HepG2 (cell line): ENCODE data around the gene RNPEPL1. TPM values are rescaled to one million over a fixed set of nuclear protein-coding genes. Genes with fewer than 3 reads are reported as not detected.

ENCODE experiments used
- MED1 ChIP-seq: sonication (generic); formaldehyde crosslinking; IDR thresholded peaks from 2 replicates; pipeline ENCODE4 v1.4.0; 2020; ENCODE audit warnings: missing genetic modification reagents
- SRSF9 ChIP-seq: fragments of 200-400 bp; formaldehyde crosslinking; IDR thresholded peaks from 2 replicates; pipeline ENCODE4 v1.6.1; 2018; ENCODE audit warnings: borderline replicate concordance, mild to moderate bottlenecking, low read depth, low read length; ENCODE audit not compliant: insufficient read depth, poor library complexity, severe bottlenecking
- ZBTB44 ChIP-seq: sonication (generic); formaldehyde crosslinking; IDR thresholded peaks from 2 replicates; pipeline ENCODE4 v1.4.0; 2020; ENCODE audit warnings: missing genetic modification reagents
- ZBTB8A ChIP-seq: sonication (generic); formaldehyde crosslinking; IDR thresholded peaks from 2 replicates; pipeline ENCODE4 v1.4.0; 2020; ENCODE audit warnings: mild to moderate bottlenecking, low read depth, missing genetic modification reagents, borderline replicate concordance
- ZNF563 ChIP-seq: sonication (generic); formaldehyde crosslinking; IDR thresholded peaks from 2 replicates; pipeline ENCODE4 v1.8.0; 2022; ENCODE audit warnings: mild to moderate bottlenecking, moderate library complexity, missing genetic modification reagents
- polyA plus RNA-seq, 8 experiments: library from polyadenylated mRNA; depleted of rRNA in 3 of 8; stranded (reverse) in 7 of 8; unstranded in 1 of 8; fragments of >200 nt; fragmentation: Illumina TruSeq in 4 of 8; extraction: Trizol in 4 of 8; gene quantifications; 2 replicates each; pipeline versions ENCODE4 v1.2.1 to v1.2.3, GENCODE V29; 2011 to 2016; ENCODE audit warnings: low read depth in 4 of 8, missing spikeins in 1 of 8, mixed read lengths in 1 of 8; ENCODE audit not compliant: insufficient read depth in 1 of 8
- total RNA-seq, 5 experiments: library from RNA; depleted of rRNA; stranded (reverse); fragments of >200 nt; fragmentation: Illumina TruSeq; extraction: Trizol; gene quantifications; 2 replicates each; pipeline ENCODE4 v1.2.3, GENCODE V29; 2016; ENCODE audit warnings: low read depth in 1 of 5
- TF ChIP-seq, protein P1 (sequence below): sonication (generic); formaldehyde crosslinking; IDR thresholded peaks from 2 replicates; pipeline ENCODE4 v1.4.0; 2020; ENCODE audit warnings: missing genetic modification reagents, borderline replicate concordance

RNPEPL1 gene
- total and polyA plus RNA-seq, 2 of the 13 experiments (the other 11 are each of a cell fraction or from before 2014, with no cell fraction given) = 13.0 to 18.0 TPM

GRCh38 chr2:240568678-240569522 lies 616 bp downstream of the RNPEPL1 start (continued):
- TF ChIP-seq ZBTB44 (CRISPR knock-in tag) (no peak), MED1 (CRISPR knock-in tag) (peak; percentile 66; the same call in 1 of the 2 replicates), ZNF563 (CRISPR knock-in tag) (peak; percentile 93), SRSF9 (no peak), ZBTB8A (CRISPR knock-in tag) (no peak)
- TF ChIP-seq, protein P1, sequence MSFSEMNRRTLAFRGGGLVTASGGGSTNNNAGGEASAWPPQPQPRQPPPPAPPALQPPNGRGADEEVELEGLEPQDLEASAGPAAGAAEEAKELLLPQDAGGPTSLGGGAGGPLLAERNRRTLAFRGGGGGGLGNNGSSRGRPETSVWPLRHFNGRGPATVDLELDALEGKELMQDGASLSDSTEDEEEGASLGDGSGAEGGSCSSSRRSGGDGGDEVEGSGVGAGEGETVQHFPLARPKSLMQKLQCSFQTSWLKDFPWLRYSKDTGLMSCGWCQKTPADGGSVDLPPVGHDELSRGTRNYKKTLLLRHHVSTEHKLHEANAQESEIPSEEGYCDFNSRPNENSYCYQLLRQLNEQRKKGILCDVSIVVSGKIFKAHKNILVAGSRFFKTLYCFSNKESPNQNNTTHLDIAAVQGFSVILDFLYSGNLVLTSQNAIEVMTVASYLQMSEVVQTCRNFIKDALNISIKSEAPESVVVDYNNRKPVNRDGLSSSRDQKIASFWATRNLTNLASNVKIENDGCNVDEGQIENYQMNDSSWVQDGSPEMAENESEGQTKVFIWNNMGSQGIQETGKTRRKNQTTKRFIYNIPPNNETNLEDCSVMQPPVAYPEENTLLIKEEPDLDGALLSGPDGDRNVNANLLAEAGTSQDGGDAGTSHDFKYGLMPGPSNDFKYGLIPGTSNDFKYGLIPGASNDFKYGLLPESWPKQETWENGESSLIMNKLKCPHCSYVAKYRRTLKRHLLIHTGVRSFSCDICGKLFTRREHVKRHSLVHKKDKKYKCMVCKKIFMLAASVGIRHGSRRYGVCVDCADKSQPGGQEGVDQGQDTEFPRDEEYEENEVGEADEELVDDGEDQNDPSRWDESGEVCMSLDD (CRISPR knock-in tag) = no peak
